GM20000 (cell line): ENCODE measurements around the gene CEP164.

ENCODE experiments used
- DNase-seq: peaks from one replicate; pipeline ENCODE4 v3.0.0; 2012; ENCODE audit warnings: low spot score
- CTCF ChIP-seq: IDR thresholded peaks from 2 replicates; pipeline ENCODE4 v1.5.1; 2012; ENCODE audit warnings: mild to moderate bottlenecking, control low read depth; ENCODE audit errors: extremely low read depth, missing control alignments

The CEP164 gene

DNA sequence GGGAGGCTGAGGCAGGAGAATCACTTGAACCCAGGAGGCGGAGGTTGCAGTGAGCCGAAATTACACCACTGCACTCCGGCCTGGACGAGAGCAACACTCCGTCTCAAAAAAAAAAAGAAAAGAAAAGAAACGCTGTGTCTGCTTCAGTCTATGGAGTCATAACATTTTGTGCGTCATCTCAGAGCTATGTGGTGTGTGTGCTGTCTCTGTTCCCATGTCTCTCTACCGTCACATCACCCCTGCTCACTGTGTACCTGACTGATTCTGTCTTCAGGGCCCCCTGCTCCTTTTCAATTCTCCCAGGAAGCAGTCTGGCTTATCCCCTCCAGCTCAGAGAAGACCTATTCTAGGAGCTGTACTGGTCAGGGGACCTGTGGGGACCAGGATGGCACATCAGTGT, 29.5 kb upstream of the CEP164 start:
- no peak for DNase-seq
- no peak for TF ChIP-seq CTCF

DNA sequence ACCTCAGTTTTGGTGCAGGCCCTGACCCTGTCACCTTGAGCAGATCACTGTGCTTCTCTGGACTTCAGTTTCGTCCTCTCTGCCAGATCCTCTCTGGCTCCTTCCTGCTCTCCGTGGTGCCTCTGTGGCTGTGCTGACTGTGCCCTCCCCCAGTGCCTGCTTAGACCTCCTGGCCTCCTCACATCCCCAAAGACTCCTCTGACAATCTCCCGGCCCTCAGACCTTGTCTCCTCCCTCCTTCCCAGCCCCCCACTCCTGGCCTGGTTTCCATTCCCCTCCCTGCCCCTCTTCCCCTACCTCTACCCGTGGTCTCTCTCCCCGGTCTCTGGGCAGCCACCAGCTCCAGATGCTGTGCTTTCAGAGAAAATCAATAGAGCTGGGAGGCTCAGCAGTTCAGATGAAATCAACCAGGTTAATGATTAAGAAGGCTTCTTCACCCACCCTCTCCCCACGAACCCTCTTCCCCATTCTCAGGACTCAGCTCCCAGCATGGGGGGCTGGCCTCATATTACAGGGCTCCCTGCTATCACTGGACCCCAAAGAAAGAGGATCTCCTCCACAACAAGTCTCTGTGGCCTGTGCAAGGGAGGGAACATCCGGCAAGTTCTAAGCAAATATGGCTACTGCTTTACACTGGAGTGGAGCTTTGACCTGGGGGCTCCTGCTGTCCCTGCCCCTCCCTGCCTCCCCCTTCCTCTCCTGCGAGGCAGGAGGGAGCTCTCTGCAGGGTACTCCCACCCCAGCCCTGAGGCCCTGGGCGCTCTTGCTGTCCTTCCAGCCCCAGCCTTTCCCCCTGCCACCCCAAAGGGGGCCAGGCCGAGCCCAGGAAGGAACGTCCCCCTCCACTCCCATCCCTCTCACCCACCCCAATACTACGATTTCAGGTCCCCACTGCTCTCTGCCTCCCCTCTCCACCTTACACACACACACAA, 28.0 kb upstream of the CEP164 start:
- TF ChIP-seq CTCF = no peak
- no peak for DNase-seq

- no peak for DNase-seq
- TF ChIP-seq CTCF = no peak
Measured at GRCh38 chr11:117300283-117300663, 27.4 kb upstream of the CEP164 start.

DNA sequence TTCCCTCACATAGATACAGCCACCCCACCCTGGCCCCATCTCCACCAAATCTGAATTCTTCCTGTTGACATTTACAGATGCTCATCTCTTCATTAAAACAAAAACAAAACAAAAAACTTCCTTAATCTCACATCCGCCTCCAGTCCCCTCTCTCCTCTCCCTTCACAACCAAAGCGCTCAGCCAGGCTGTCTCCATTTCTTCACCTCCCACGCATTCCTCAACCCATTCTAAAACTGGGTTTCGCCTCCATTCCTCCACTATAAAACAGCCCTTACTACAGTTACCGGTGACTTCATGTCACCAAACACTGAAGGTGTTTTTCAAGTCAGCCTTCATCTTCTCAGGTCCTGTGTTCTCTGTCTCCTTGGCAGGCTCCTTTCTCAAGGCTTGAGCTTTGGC, 26.9 kb upstream of the CEP164 start:
- TF ChIP-seq CTCF = no peak
- no peak for DNase-seq

GRCh38 chr11:117302228-117302627, 25.4 kb upstream of the CEP164 start:
- no peak for TF ChIP-seq CTCF
- DNase-seq = no peak

DNA sequence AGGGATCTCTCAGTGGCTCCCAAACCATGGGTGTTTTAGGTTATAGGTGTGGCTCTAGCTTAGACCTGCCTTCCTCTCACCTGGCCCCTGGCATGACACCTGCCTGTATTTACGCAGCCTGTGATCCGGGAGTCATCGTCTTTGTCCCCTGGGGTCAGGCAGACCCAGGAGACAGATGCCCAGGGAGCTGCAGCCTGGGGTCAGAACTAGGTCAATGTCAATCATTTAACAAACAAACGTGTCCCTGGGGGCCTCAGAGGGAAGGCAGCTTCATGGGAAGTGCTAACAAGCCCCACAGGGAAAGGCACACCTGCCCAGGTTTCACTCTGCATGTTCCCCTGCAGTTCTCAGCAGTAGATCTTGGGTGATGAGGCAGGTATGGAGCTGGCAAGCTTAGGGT, 24.6 kb upstream of the CEP164 start:
- DNase-seq = no peak
- TF ChIP-seq CTCF = no peak

GRCh38 chr11:117303646-117304315, 23.9 kb upstream of the CEP164 start:
- DNase-seq = no peak
- no peak for TF ChIP-seq CTCF
